GM12874 (cell line): Measurements from ENCODE around the gene SNU13.

ENCODE experiments used
- TF ChIP-seq, protein P1 (sequence below): IDR thresholded peaks from 2 replicates; pipeline ENCODE4 v1.5.1; 2011; ENCODE audit warnings: low read depth, mild to moderate bottlenecking, control low read depth, low read length, moderate library complexity; ENCODE audit not compliant: insufficient read depth

SNU13 gene

DNA sequence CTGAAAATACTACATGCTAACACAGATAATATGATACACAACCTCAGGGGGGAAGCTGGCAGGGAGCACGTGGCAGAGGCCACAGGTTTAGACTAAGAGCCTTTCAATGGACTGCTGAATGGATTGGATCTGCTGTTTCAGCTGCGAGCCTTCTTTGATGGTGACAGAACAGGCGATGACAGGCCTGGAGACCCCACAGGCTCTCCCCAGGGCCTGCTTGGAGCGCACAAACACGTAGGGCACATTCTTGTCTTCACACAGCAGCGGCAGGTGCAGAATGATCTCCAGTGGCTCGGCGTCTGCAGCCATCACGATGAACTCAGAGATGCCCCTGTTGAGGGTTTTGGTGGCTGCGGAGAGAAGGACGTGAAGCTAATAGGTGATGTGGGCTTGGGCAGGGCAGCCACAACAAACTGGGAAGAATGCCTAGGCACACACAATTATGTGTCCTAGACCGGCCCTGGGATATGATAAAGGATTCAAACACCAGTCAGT, 13.8 kb downstream of the SNU13 start:
- TF ChIP-seq, protein P1, sequence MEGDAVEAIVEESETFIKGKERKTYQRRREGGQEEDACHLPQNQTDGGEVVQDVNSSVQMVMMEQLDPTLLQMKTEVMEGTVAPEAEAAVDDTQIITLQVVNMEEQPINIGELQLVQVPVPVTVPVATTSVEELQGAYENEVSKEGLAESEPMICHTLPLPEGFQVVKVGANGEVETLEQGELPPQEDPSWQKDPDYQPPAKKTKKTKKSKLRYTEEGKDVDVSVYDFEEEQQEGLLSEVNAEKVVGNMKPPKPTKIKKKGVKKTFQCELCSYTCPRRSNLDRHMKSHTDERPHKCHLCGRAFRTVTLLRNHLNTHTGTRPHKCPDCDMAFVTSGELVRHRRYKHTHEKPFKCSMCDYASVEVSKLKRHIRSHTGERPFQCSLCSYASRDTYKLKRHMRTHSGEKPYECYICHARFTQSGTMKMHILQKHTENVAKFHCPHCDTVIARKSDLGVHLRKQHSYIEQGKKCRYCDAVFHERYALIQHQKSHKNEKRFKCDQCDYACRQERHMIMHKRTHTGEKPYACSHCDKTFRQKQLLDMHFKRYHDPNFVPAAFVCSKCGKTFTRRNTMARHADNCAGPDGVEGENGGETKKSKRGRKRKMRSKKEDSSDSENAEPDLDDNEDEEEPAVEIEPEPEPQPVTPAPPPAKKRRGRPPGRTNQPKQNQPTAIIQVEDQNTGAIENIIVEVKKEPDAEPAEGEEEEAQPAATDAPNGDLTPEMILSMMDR, result no peak

DNA sequence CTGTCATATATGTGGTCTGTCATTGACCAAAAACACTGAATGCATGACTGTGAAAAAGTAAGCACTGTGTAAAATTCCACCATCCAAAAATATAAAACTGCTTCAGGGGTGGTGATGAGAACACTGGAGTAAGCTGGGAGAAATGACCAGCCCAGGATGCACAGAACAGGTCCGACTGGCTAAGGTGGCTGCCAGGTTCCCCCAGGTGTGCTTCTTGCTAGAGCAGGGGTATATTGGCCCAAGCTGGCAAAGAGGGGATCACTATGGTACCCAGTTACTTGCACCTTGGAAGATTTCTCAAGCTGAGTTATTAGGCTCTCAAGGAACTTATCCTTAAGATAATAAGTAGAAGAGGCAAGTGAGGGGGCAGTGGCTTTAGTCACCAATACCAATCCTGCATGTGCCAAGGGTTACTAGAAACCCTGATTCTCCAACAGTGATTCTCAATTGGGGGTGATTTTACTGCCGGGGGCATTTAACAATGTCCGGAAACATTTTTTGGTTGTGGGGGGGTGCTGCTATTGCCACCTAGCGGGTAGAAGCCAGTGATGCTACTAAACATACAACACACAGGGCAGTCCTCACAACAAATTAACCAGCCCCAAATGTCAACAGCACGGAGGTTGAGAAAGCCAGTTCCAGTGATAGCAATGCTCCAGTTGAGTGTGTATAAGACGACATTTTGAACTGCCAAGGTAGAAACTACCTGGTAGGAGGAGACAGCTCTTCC, 15.7 kb downstream of the SNU13 start:
- TF ChIP-seq, protein P1, result no peak

DNA sequence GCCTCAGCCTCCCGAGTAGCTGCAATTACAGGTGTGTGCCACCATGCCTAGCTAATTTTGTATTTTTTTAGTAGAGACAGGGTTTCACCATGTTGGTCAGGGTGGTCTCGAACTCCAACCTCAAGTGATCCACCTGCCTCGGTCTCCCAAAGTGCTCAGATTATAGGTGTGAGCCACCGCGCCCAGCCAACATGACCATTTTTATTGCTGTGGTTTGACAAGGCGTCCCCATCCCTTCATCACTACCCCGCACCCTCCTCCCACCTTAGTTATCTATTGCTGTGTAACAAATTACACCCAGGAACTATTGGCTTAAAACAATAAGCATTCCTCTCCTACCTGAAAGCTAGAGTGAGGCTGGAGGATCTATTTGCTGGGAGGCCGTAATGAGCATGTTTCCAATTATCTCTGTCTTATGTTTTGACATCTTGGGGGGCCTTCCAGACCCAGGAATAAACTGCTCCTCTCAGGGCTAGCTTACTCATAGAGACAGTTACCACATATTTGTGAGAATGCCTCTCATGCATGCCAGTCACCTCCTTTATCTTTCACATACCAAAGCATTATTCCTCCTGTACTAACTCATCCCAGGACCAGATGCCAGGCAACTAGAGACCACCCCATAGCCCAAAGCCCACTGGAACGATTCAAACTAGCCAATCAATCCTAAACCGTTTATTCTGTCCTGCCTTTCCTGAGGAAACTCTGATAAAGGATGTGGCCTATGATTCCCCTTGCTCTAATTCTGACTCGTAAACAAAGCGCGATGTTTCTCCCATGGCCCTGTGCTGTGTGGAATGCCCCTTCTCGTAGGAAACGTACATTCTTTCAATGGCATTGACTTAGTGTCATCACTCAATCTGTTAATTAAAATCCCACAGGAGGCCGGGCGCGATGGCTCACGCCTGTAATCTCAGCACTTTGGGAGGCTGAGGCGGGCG, 19.4 kb downstream of the SNU13 start:
- TF ChIP-seq, protein P1, result no peak

GRCh38 chr22:41664951-41665350, 23.7 kb downstream of the SNU13 start:
- TF ChIP-seq, protein P1, result no peak

GRCh38 chr22:41664490-41664889, 24.2 kb downstream of the SNU13 start:
- TF ChIP-seq, protein P1, result no peak

- TF ChIP-seq, protein P1, result no peak
These were observed 27.0 kb downstream of the SNU13 start for GRCh38 chr22:41661713-41662112.

- TF ChIP-seq, protein P1, result no peak
These were observed 27.6 kb downstream of the SNU13 start for GRCh38 chr22:41661088-41661487.
